Measurements from ENCODE around the gene LHX4. TPM values are rescaled to one million over a fixed set of nuclear protein-coding genes. Genes with fewer than 3 reads are reported as not detected.
A peak's percentile ranks its signal among the peaks of the same experiment; 100 is the strongest.

LHX4 gene
- total and polyA plus RNA-seq, 2 of the 4 experiments (the other 2 are of a cell fraction) = 0.05 to 0.18 TPM

DNA sequence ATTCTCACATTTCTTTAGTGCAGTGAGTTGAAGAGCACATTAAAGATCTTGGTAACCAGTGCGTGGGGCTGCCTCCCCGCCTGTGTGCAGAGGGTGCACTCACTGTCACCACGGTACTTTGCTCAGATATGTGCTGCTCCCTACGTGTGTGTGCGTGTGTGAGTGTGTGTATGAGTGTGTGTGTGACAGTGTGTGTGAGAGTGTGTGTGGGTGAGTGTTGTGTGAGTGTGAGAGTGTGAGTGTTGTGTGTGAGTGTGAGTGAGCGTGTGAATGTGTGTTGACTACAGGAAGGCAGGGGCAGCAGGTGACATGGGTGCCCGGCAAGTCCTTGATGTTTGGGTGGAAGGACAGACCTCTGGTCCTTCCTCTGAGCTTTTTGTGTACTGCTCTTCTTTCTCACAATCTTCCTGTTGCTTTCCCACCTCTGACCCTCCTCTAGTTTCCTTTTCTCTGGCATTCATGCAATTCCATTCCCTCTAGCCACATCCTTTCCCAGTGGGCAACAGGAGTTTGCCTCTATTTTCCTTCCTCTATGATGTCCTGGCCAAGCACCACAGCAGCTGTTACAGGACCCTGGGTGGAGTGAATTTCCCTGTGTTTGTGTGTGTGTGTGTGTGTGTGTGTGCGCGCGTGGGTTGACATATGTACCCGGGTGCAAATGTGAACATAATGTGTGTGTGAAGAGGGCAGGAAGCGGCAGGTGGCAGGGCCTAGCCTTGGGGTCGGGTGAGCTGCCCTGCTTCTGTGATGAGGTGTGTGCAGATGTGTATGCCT lies 19.8 kb downstream of the LHX4 start (continued):
- TF ChIP-seq CEBPB (IDR thresholded peaks at IDR 0.05; ENCODE audit: low read depth, low read length) = no peak

DNA sequence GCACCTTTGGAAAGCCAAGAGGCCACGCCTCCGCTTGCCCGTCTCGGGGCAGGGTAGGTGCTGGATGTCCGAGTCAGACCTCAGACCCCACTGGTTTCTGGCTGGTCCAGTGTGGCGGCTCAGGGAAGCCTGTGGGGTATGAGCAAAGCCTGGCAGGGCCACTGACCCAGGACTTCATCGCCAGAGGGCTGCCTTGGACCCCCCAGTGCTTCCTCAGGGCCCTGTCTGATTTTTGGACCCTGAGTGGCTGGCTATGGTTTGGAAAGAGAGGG lies 20.4 kb downstream of the LHX4 start:
- no peak overlapping the region for H2BK20ac ChIP-seq (ENCODE audit: low read depth, low read length)
- no peak overlapping the region for H2BK15ac ChIP-seq (ENCODE audit: low read depth, low read length)
- no peak overlapping the region for H2BK5ac ChIP-seq (ENCODE audit: low read depth, low read length, poor library complexity, severe bottlenecking)
- no TSS peak for BruUV-seq (replicated peaks)
- no peak overlapping the region for H2AFZ ChIP-seq (replicated peaks; ENCODE audit: low read length, poor library complexity)
- H4K8ac ChIP-seq (ENCODE audit: low read depth in 2 of 2, low read length in 2 of 2) = no peak overlapping the region
- H3K27me3 ChIP-seq (ENCODE audit: control insufficient read depth, insufficient read depth, low read length) = peaks cover 7% of the 10 kb centered on the region; the same call in 1 of the 2 replicates
- no peak overlapping the region for H3K4me2 ChIP-seq (ENCODE audit: low read depth, low read length)
- in situ Hi-C loops (cut with MboI; ENCODE audit: low sequenced_read_pairs) (loop anchor here (5.0 to 25.0 kb wide), 3 partner anchors 167 to 912 kb away; no protein-coding TSS in a partner anchor), intact Hi-C loops (cut with micrococcal nuclease) (no loop called here), dilution Hi-C loops (cut with HindIII; ENCODE audit: low sequenced_read_pairs, unreplicated experiment) (no loop called here)
- H3K4ac ChIP-seq (ENCODE audit: low read depth, low read length) = no peak overlapping the region
- no peak overlapping the region for H3K27ac ChIP-seq (ENCODE audit: insufficient read depth, low read length)
- no peak overlapping the region for H2BK120ac ChIP-seq (ENCODE audit: low read depth, low read length)
- CTCF ChIA-PET = no interaction called here
- H4K20me1 ChIP-seq (ENCODE audit: insufficient read depth, low read length) = no peaks in the 10 kb centered on the region
- peaks cover 4% of the 10 kb centered on the region; the same call in 1 of the 2 replicates for H3K4me1 ChIP-seq (ENCODE audit: control insufficient read depth, insufficient read depth, low read length)
- no peak overlapping the region for H4K5ac ChIP-seq (ENCODE audit: low read depth, low read length)
- H3K14ac ChIP-seq (replicated peaks; ENCODE audit: low read depth, low read length) = no peak overlapping the region
- H3K23ac ChIP-seq (ENCODE audit: low read depth, low read length) = no peak overlapping the region
- H2AK9ac ChIP-seq (replicated peaks; ENCODE audit: low read depth, low read length, poor library complexity) = peak overlapping the region; percentile 18
- TF ChIP-seq FOS (IDR thresholded peaks at IDR 0.05; ENCODE audit: low read depth, low read length) = no peak
- no peak for TF ChIP-seq NFE2L2 (IDR thresholded peaks at IDR 0.05; ENCODE audit: low read depth, low read length)
- TF ChIP-seq MAFK (IDR thresholded peaks at IDR 0.05; ENCODE audit: low read depth, low read length) = no peak
- no peak for TF ChIP-seq SMC3 (IDR thresholded peaks at IDR 0.05; ENCODE audit: low read depth, low read length)
- TF ChIP-seq MAZ (IDR thresholded peaks at IDR 0.05; ENCODE audit: borderline replicate concordance, low read depth, low read length) = no peak
- no peak for TF ChIP-seq RCOR1 (IDR thresholded peaks at IDR 0.05; ENCODE audit: insufficient replicate concordance, low read length)
- no peak for TF ChIP-seq MXI1 (IDR thresholded peaks at IDR 0.05; ENCODE audit: borderline replicate concordance, low read depth, low read length)
- TF ChIP-seq, protein P1, sequence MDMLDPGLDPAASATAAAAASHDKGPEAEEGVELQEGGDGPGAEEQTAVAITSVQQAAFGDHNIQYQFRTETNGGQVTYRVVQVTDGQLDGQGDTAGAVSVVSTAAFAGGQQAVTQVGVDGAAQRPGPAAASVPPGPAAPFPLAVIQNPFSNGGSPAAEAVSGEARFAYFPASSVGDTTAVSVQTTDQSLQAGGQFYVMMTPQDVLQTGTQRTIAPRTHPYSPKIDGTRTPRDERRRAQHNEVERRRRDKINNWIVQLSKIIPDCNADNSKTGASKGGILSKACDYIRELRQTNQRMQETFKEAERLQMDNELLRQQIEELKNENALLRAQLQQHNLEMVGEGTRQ (IDR thresholded peaks at IDR 0.05; ENCODE audit: low read depth, low read length) = no peak
- TF ChIP-seq, protein P2, sequence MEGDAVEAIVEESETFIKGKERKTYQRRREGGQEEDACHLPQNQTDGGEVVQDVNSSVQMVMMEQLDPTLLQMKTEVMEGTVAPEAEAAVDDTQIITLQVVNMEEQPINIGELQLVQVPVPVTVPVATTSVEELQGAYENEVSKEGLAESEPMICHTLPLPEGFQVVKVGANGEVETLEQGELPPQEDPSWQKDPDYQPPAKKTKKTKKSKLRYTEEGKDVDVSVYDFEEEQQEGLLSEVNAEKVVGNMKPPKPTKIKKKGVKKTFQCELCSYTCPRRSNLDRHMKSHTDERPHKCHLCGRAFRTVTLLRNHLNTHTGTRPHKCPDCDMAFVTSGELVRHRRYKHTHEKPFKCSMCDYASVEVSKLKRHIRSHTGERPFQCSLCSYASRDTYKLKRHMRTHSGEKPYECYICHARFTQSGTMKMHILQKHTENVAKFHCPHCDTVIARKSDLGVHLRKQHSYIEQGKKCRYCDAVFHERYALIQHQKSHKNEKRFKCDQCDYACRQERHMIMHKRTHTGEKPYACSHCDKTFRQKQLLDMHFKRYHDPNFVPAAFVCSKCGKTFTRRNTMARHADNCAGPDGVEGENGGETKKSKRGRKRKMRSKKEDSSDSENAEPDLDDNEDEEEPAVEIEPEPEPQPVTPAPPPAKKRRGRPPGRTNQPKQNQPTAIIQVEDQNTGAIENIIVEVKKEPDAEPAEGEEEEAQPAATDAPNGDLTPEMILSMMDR (conservative IDR thresholded peaks at IDR 0.05; ENCODE audit: low read depth, low read length) = no peak
- ATAC-seq (ENCODE audit: low read depth) = no peak
- POLR2A ChIA-PET (ENCODE audit: unreplicated experiment) = no interaction called here
- H3K9ac ChIP-seq (ENCODE audit: low read depth, low read length) = no peak overlapping the region
- H3K36me3 ChIP-seq (ENCODE audit: control insufficient read depth, insufficient read depth, low read length) = no peaks in the 10 kb centered on the region
- H3K9me1 ChIP-seq (ENCODE audit: insufficient read depth, low read length) = peaks cover 4% of the 10 kb centered on the region; the same call in 1 of the 2 replicates
- no peak overlapping the region for H2AK5ac ChIP-seq (ENCODE audit: low read depth, low read length)
- H3K4me3 ChIP-seq (ENCODE audit: insufficient read depth, low read depth, low read length) = no peak overlapping the region
- H3K9me3 ChIP-seq (ENCODE audit: control insufficient read depth, insufficient read depth, low read length) = no peaks in the 10 kb centered on the region
- H3K56ac ChIP-seq (ENCODE audit: extremely low read depth, insufficient read depth, low read length) = no peak overlapping the region
- no peak for DNase-seq
- no peaks in the 10 kb centered on the region for H3K79me1 ChIP-seq (ENCODE audit: low read depth in 1 of 2, low read length in 2 of 2)
- no peak overlapping the region for H3K18ac ChIP-seq (ENCODE audit: low read depth, low read length)
- no peak overlapping the region for H4K91ac ChIP-seq (ENCODE audit: insufficient read depth, low read depth, low read length)
- 73% methylated on average over 3 of the region's 7 CpGs; no CpG with 5 or more reads in 1 of the 2 experiments for WGBS, 2 experiments (ENCODE audit: extremely low coverage in 2 of 2, insufficient read length in 1 of 2)

Measured in IMR-90 (cell line).